Astrocyte (in vitro differentiated cells and primary cell): ENCODE measurements around the gene RUNX1.

Experiments
- CTCF ChIP-seq: IDR thresholded peaks from 2 replicates; pipeline ENCODE4 v1.5.1; 2011; ENCODE audit warnings: low read depth, mild to moderate bottlenecking, inconsistent platforms, low read length, moderate library complexity; ENCODE audit not compliant: insufficient read depth
- EZH2 ChIP-seq: IDR thresholded peaks from 2 replicates; pipeline ENCODE4 v1.6.1; 2012; ENCODE audit warnings: mild to moderate bottlenecking, low read length, inconsistent platforms; ENCODE audit not compliant: insufficient read depth

DNA sequence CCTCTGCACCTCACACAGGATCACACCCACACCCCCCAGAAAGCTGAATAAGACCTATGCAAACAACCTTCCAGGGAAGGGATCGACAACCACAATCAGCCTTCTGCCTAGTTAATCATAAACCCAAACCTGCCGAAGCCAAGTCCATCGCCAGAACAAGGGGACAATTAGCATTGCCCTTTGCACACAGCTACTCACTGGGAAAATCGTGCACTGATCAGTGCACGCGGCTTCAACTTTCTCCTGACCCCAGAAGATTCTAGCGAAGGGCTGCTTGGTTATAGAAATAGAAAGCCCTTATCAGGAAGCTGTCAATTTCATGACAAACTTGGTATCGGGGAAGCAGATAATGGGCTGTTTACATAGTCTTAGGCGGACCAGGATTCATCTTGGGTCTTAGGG, 29.5 kb downstream of the RUNX1 start:
- no peak for TF ChIP-seq CTCF
- TF ChIP-seq EZH2: no peak
